ENCODE data around the gene TACO1.

Gene TACO1

DNA sequence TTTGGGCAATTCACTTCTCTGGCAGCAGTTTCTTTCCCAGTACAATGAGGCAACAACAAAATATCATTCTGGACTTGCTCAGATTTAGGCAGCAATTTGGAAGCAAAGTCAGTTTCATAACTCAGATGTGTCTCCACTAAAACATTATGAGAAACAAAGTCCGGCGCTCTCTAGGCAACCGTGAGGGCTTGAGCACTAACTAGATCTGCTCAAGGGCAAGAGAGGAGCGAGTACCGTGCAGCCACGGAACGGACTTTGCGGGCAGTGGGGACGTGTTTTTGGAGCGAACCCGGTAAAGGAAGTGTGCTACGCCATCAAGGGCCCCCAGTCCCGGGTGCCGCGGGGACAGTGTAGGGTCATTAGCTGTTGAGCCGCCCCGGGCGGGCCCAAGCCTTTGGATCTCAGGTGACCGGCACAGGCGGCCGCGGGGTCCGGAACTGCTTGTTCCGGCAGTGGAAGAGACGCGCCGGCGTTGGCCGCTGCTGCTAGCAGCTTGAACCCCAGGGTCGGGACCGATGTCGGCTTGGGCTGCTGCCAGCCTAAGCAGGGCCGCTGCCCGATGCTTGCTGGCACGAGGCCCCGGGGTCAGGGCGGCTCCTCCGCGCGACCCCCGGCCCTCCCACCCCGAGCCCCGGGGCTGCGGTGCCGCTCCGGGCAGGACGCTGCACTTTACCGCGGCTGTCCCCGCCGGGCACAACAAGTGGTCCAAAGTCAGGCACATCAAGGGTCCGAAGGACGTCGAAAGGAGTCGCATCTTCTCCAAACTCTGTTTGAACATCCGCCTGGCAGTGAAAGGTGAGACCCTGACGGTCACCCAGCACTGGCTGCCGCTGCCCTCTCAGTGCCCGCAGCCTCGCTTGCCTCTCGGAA, at the start of gene TACO1:
Gene TACO1 (plus strand): TSS at position 327 of the 870 bp plus-strand sequence. CDS start 189 bp downstream, at position 516.
- peak in 54 of 56 donors; percentile 30 to 87 (median 70) for DNase-seq

DNA sequence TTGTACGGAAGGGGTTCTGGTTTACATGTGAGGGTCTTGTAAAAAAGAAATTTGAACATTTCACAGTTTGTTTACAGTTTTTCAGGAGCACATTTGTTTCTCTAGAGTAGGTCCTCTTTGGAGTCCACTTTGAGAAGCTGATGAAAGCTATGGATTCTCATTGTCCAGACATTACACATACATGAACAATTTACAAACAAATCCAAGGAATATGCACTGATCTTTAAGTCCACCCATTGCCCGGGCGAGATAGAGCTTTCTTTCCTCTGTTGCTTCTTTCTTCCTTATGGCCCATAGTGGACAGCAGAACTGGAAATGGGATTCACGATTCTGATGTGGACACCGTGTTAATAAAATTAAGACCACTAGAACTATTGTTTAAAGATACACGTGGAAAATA, 48.5 kb upstream of the TACO1 start:
- no peak for DNase-seq

DNA sequence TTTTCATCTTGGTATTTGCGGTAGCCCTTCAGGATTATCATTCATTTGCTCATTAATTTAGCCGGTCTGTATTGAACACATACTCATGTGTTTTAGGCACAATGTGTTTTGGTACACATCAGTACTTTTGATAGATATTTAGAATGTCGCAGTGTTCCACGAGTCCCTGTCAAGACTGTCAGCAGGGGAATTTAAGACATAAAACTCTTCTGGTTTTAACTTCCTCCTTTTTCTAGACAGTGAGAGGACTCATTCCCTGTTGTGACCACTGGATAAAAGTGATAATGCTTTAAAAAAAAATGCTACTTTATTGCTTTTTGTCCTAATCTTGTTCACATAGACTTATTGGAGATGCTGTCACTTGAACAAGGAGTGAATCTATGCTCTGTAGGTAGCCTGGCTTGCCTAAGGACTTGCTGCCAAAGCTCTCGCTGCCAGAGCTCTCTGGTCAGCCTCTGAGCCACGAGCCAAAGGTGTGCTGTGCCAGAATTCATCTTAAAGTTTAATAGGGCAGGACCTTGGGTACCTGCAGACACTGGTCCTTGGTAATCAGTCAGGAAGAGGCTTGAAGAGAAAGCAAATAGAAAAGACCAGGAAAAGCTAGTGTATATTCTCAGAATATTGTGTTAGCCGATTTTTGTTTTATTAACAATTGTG, 45.1 kb upstream of the TACO1 start:
- DNase-seq, result no peak

DNA sequence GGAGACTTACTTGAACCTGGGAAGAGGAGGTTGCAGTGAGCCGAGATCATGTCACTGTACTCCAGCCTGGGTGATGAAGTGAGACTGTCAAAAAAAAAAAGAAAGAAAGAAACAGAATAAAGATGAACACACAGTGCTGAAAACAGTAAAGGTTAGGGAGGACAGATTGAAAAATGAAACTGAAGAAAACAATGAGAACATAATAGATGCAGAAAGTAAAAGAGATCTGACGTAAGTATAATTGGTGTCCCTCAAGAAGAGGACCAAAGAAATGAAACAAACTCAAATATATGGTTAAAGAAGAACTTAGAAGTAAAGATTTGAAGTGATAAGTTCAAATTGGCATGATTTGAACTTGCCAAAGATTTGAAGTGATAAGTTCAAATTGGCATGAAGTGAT, 43.3 kb upstream of the TACO1 start:
- DNase-seq, result no peak

DNA sequence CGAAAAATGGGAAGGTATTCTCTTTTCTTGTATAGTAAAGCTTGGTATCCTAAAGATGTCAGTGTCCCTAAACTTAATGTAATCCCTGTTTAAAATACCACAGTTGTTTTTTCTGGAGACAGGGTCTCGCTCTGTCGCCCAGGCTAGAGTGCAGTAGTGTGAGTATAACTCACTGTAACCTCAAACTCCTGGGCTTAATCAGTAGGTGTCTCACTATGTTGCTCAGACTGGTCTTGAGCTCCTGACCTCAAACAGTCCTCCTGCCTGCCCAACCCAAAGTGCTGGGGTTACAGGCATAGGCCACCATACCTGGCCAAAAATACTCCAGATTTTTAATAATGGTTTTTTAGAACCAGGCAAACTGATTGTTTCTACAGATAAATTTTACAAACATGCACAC, 42.3 kb upstream of the TACO1 start:
- DNase-seq, result no peak

DNA sequence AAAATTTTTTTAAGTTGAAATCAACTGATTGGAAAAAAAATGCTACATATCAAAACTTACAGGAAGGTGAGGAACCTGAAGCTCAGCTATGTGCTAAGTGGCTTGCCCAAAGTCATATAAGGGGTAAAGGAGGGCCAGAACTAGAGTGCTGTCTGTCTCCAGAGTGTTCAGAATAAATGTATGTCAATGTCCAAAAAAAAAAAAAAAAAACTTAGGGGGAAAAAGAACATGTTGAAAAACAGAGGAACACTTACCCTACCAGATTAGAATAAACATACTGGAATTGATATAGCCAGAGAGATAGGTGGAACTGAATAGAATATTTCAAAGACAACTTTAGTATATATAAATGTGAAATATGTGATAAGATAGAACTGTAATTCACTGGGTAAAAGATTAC, 38.9 kb upstream of the TACO1 start:
- DNase-seq, result no peak

DNA sequence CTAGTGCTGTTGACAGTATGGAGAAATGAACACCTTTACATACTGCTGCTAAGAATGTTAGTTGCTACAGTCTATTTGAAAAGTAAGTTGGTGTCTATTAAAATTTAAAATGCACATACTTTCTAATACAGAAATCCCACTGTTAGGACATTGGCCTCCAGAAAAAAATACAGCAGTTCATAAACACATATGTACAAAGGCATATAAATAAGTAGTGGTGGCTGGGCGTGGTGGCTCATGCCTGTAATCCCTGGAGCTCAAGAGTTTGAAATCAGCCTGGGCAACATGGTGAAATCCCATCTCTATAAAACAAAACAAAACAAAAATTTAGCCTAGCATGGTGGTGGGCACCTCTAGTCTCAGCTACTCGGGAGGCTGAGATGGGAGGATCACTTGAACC, 37.4 kb upstream of the TACO1 start:
- DNase-seq, result no peak

DNA sequence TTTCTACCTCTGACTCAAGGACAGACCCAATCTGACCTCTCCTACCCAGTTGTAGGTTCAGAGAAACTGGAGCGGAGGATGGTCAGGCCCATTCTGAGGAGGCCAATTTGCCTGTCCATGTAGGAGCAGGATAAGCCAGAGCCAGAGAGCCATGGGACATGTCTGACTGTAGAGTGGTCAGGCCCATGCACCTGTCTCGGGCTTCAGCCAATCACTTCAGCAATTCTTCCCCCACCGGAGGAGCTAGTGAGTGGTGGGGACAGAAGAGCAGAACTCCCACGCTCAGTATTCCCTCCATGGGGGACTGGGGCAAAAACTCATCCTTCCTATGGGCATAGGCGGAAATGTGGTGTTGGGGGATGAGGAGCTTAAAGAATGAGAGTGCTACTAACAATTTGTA, 36.1 kb upstream of the TACO1 start:
- no peak for DNase-seq

DNA sequence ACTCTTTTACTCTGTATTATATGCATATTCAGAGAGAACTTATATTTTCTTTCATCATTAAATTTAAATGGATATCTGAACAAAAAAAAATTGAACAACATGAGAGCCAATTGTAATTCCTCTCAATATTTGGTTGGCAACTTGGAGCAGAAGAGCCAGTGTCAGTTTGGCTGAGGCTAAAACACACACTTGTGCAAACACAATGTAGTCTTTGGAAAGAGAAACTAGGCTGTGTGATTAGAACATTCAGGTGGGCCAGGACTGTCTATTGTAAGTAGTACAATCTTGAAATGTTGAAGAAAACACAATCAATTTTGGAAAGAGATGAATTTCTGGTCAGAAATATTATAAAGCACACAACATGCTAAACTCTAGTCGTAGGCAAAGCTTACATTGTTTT, 33.5 kb upstream of the TACO1 start:
- no peak for DNase-seq

DNA sequence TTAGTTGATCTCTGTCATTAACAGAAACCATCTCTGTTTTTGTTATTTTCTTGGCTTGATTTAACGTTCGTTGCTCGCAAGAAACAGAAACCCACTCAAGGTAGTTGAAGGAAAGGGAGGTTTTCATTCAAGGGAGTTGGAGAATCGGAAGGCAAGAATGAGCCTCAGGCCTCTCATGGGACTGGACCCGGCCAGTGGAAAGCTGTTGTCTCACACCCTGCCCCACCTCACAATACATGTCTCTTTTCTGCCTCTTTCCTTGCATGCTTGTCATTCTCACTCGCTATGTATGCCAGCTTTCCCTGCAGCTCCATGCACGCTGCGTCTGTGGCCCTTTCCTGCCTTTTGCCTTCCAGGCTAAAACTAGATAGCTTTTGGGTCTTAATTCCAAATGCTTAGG, 32.1 kb upstream of the TACO1 start:
- no peak for DNase-seq

DNA sequence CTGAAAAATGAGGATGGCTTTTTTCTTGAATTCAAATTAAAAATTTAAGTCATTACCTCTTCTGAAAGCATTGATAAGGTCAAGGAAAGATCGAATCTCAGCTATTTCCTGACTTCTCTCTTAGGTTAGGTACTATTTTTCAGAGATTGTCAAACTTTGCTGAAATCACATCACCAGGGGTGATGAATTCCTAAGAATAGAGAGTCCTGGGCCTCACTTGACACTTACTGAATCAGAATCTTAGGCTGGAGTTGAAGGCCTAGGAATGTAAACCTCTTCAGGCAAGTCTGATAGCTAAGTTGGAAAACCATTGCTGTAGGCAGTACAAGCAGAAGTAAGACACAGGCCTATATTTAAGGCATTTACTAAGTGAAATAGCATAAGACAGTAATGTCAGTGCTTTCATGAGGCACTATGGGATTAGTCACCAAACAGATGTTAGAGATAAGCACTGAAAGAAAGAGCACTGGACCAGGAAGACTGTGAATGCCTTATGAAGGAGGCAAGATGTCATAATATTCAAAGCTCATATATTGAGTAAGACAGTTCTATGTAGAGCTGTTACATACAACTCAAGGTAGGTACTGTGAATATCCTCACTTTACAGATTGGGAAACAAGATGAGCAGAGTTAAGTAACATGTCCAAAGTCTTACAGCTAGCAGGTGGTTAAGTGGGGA, 28.9 kb upstream of the TACO1 start:
- no peak for DNase-seq

DNA sequence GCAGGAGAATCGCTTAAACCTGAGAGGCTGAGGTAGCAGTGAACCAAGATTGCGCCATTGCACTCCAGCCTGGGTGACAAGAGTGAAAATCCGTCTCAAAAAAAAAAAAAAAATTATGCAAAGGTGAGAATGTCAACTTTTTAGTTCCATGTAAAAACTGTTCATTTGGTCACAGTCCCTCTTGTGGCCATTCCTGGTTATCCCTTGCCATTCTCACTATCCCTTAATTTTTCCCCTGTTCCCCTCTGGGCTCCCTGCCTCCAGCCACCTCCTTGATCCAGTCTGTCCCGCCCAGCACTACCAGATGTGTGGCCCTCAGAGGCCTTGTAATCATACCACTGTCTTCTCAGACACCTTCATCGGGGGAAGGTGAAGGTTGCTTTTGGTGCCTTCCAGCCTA, 27.1 kb upstream of the TACO1 start:
- DNase-seq, result no peak

DNA sequence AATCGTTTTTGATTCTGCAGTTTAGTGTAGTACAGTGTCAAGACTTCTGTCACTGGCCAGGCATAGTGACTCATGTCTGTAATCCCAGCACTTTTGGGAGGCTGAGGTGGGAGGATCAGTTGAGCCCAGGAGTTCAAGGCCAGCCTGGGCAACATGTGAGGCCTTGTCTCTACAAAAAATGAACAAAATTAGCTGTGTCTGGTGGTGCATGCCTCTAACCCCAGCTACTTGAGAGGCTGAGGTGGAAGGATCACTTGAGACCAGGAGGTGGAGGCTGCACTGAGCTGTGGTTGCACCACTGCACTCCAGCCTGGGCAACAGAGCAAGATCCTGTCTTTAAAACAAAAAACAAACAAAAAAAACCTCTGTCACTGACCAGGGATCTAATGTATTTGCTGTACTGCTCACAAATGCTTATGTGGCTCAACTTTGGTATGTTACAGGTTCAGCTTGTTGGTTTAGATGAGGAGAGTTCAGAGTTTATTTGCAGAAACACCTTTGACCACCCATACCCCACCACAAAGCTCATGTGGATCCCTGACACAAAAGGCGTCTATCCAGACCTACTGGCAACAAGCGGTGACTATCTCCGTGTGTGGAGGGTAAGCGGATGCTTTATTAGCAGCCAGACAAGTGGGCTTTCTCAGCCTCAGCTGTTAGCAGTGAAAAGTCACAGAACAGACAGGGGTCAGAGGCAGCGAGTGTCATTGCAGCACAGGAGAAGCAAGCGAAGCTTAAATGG, 22.5 kb upstream of the TACO1 start:
- DNase-seq, result no peak

DNA sequence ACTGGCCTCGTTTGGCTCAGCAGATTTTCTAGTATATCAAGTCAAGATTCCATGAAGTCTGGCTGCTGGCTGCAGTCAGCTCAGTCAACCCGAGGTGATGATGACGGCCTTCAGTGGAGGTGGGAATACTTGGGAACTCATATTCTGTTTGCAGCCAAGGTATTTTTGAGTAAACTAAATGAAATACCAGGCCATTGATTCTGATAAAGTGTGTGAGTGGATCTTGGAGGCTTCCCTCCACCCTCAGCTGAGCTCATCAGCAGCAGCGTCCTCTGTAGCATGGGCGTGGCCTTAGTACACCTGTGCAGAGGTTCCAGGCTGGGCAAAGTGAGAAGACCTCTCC, 22.0 kb upstream of the TACO1 start:
- no peak for DNase-seq

DNA sequence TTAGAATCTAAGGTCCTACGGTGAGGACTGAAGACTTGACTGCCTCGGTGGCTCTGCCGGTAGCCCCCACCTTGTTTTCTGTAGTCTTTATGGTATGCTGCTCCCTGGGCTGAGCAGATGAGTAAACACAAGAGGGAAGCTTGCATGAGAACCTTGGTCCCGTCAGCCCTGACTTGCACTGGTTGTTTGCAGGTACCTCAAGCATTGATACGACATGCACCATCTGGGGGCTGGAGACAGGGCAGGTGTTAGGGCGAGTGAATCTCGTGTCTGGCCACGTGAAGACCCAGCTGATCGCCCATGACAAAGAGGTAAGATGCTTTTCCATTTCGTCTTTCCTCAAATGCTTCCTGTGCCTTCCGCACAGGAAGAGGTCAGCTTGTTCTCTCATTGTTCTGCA, 21.1 kb upstream of the TACO1 start:
- no peak for DNase-seq

DNA sequence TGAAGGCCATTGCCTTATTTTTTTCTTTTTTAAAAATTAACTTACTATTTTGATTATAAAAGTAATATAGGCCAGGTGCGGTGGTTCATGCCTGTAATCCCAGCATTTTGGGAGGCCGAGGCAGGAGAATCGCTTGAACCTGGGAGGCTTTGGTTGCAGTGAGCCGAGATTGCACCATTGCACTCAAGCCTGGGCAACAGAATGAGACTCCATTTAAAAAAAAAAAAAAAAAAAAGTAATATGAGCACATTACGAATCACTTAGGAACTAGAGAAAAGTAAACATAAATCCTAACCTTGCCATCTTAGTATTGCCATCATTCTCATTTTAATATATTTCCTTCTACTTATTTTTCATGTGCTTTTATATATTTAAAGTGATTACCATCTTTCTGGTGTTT, 12.9 kb upstream of the TACO1 start:
- DNase-seq, result no peak

DNA sequence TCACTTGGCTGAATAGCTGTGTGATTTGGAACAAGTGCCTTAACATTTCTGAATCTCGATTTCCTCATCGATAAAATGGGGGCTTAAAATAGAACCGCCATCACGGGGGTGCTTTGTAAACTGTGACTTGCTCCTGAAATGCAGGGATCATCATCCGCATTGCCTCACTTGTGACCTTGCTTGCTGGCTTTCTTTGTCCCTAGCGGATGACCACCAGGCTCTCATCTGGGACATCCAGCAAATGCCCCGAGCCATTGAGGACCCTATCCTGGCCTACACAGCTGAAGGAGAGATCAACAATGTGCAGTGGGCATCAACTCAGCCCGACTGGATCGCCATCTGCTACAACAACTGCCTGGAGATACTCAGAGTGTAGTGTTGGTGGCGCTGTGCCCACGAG, 11.9 kb upstream of the TACO1 start:
- no peak for DNase-seq

DNA sequence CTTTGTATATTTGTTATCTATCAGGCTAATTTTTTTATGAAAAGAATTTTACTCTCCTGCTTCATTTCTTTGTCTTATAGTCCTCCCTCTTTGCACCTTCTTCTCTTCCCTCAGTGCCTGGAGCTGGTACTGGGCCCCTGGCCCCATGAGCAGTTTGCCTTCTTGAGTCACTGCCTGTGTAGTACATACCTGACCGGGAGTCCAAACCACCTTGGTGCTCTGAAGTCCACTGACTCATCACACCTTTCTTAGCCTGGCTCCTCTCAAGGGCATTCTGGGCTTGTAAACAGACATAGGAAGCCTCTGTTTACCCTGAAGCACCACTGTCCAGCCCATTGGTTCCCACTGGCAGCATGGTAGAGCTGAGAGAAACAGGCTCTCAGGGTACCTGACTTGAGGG, 11.0 kb upstream of the TACO1 start:
- DNase-seq, result no peak

DNA sequence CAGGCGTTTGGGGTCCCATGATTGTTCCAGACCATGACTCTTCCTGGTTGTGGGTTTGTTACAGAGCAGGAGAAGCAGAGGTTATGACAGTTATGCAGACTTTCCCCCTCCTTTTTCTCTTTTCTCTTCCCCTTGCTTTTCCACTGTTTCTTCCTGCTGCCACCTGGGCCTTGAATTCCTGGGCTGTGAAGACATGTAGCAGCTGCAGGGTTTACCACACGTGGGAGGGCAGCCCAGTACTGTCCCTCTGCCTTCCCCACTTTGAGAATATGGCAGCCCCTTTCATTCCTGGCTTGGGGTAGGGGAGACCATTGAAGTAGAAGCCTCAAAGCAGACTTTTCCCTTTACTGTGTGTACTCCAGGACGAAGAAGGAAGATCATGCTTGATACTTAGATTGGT, 7.9 kb upstream of the TACO1 start:
- no peak for DNase-seq

DNA sequence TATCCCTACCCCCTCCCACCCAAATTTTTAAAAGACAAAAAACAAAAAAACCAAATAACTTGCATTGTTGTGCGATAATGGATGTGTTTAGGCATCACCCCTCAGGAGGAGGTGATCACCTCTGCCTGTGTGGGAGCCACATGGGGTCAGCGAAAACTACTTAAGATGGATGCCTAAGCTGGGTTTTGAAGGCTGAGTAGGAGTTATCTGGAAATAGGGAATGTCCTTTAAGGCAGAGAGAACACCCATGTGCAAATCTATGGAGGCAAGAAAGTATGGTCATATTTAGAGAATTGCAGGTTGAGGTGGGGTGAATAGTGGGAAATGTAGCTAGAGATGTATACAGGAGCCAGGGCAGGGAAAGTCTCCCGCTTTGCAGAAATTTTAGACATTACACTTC, 5.6 kb upstream of the TACO1 start:
- DNase-seq, result no peak

DNA sequence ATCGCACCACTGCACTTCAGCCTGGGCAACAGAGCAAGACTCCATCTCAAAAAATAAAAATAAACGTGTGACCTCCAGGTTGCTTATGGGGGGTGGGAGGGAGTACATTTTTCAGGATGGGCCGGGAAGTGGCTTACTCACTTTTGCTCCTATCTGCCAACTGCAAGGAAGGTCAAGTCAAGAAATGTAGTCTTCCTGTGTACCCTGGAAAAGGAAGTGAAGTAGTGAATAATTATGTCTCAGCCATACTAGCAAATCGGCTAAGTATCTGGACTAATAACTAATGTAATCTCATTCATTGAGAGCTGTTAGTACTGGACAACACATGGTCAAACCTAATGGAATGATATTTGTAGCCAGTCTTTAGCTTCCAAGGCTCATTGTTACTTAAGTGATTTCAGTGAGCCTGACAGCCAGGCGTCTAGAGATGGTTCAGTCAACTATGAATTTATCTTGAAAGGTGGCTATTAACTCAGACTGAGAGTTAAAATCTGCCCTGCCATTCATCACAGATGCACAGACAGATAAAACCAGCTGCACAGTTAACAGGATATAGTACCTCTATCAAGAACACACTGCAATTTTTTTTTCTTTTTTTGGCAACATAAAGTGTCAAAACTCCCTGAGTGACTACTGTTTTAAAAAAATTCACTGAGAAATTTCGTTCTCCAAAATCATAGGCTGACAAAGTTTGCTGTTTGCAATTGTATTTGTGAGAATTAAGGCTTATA, 3.7 kb upstream of the TACO1 start:
- no peak for DNase-seq

Measured in nucleus accumbens (tissue), 56 donors.